ENCODE measurements around the gene DSG1.

DNA sequence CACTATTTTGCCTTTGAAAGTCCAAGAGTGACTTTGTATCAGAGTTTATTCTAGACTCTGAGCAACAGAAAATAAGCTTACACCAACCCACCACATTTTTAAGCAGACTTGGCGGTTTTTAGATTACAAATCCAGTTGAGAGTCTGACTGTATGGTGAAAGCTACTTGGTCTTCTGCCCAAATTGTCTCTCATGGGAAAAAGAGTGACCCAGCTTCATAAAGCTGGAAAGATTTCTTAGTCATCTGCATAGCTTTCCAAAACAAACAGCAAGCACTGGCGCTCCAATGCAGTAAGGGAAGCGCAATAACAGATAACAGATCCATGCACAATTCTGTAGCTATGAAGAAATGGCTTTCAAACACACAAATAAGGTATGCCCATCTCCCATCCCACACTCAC, 7.1 kb downstream of the DSG1 start:
- TF ChIP-seq CTCF (IDR thresholded peaks at IDR 0.05; ENCODE audit: control extremely low read depth in 1 of 3, insufficient read depth in 1 of 3, low read depth in 1 of 3, low read length in 3 of 3) (no peak), POLR2A (IDR thresholded peaks at IDR 0.05; ENCODE audit: control extremely low read depth in 1 of 2, low read depth in 2 of 2, low read length in 2 of 2) (no peak), POLR2AphosphoS5 (IDR thresholded peaks at IDR 0.05; ENCODE audit: low read depth, low read length) (no peak), TCF12 (IDR thresholded peaks at IDR 0.05; ENCODE audit: low read depth, low read length) (no peak), SP1 (IDR thresholded peaks at IDR 0.05; ENCODE audit: low read depth, low read length) (no peak), TBP (IDR thresholded peaks at IDR 0.05; ENCODE audit: low read depth, low read length) (no peak), YY1 (IDR thresholded peaks at IDR 0.05; ENCODE audit: low read depth, low read length) (no peak), RFX5 (IDR thresholded peaks at IDR 0.05; ENCODE audit: borderline replicate concordance, low read depth, low read length) (no peak), EP300 (IDR thresholded peaks at IDR 0.05; ENCODE audit: borderline replicate concordance in 1 of 2, low read depth in 2 of 2, low read length in 2 of 2) (no peak), MAFK (IDR thresholded peaks at IDR 0.05; ENCODE audit: low read depth, low read length) (no peak), GABPA (IDR thresholded peaks at IDR 0.05; ENCODE audit: borderline replicate concordance, insufficient read depth, low read length) (no peak)
